HepG2 (cell line): ENCODE measurements around the gene GNRH2. TPM values are rescaled to one million over a fixed set of nuclear protein-coding genes. Genes with fewer than 3 reads are reported as not detected.

Experiments
- KAT8 ChIP-seq: IDR thresholded peaks from 2 replicates; pipeline ENCODE4 v1.6.1; 2016; ENCODE audit warnings: missing genetic modification reagents, missing compliant biosample characterization
- NR2F6 ChIP-seq, 2 experiments: IDR thresholded peaks; 2 replicates each; pipeline ENCODE4 v1.6.1; 2016; ENCODE audit warnings: antibody characterized with exemption in 1 of 2, mild to moderate bottlenecking in 1 of 2
- PHF8 ChIP-seq: sonication (generic); formaldehyde crosslinking; IDR thresholded peaks from 2 replicates; pipeline ENCODE4 v1.5.0; 2020; ENCODE audit warnings: missing genetic modification reagents
- RXRB ChIP-seq: IDR thresholded peaks from 2 replicates; pipeline ENCODE4 v1.6.1; 2016; ENCODE audit warnings: borderline replicate concordance, missing genetic modification reagents, missing compliant biosample characterization
- SAP130 ChIP-seq: IDR thresholded peaks from 2 replicates; pipeline ENCODE4 v1.6.1; 2016; ENCODE audit warnings: low read depth
- STAG1 ChIP-seq: sonication (generic); formaldehyde crosslinking; IDR thresholded peaks from 2 replicates; pipeline ENCODE4 v1.4.0; 2020; ENCODE audit warnings: missing genetic modification reagents
- TEAD3 ChIP-seq: optimal IDR thresholded peaks from 2 replicates; pipeline ENCODE3; 2016; ENCODE audit warnings: borderline replicate concordance
- polyA plus RNA-seq, 8 experiments: library from polyadenylated mRNA; depleted of rRNA in 3 of 8; stranded (reverse) in 7 of 8; unstranded in 1 of 8; fragments of >200 nt; fragmentation: Illumina TruSeq in 4 of 8; extraction: Trizol in 4 of 8; gene quantifications; 2 replicates each; pipeline versions ENCODE4 v1.2.1 to v1.2.3, GENCODE V29; 2011 to 2016; ENCODE audit warnings: low read depth in 4 of 8, missing spikeins in 1 of 8, mixed read lengths in 1 of 8; ENCODE audit not compliant: insufficient read depth in 1 of 8
- total RNA-seq, 5 experiments: library from RNA; depleted of rRNA; stranded (reverse); fragments of >200 nt; fragmentation: Illumina TruSeq; extraction: Trizol; gene quantifications; 2 replicates each; pipeline ENCODE4 v1.2.3, GENCODE V29; 2016; ENCODE audit warnings: low read depth in 1 of 5
- TF ChIP-seq, protein P1 (sequence below): sonication (generic); formaldehyde crosslinking; IDR thresholded peaks from 2 replicates; pipeline ENCODE4 v1.8.1; 2023; ENCODE audit warnings: mild to moderate bottlenecking, moderate library complexity, missing genetic modification reagents
- TF ChIP-seq, protein P2 (sequence below): IDR thresholded peaks from 2 replicates; pipeline ENCODE4 v1.6.1; 2016; ENCODE audit warnings: low read depth, borderline replicate concordance
- TF ChIP-seq, protein P3 (sequence below): IDR thresholded peaks from 2 replicates; pipeline ENCODE4 v1.6.1; 2016; ENCODE audit warnings: control low read depth
- TF ChIP-seq, protein P4 (sequence below): sonication (generic); formaldehyde crosslinking; IDR thresholded peaks from 2 replicates; pipeline ENCODE4 v1.4.0; 2020; ENCODE audit warnings: missing genetic modification reagents, mild to moderate bottlenecking, borderline replicate concordance

Gene GNRH2
- total and polyA plus RNA-seq, 2 of the 13 experiments (the other 11 are each of a cell fraction or from before 2014, with no cell fraction given): 0.28 TPM; not detected in 1

DNA sequence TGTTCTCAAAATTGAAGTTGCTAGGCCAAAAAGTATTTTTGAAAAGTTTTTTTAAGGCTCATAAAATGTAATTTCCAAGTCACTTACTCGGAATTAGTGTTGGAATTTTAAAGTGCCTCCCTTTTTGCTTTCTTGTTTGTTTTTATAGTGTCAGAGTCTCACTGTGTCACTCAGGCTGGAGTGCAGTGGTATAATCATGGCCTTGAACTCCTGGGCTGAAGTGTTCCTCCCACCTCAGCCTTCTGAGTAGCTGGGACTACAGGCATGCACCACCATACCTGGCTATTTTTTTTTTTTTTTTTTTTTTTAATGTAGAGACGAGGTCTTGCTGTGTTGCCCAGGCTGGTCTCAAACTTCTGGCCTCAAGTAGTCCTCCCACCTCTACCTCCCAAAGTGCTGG is 40.0 kb upstream of the GNRH2 start (continued):
- TF ChIP-seq, protein P1, sequence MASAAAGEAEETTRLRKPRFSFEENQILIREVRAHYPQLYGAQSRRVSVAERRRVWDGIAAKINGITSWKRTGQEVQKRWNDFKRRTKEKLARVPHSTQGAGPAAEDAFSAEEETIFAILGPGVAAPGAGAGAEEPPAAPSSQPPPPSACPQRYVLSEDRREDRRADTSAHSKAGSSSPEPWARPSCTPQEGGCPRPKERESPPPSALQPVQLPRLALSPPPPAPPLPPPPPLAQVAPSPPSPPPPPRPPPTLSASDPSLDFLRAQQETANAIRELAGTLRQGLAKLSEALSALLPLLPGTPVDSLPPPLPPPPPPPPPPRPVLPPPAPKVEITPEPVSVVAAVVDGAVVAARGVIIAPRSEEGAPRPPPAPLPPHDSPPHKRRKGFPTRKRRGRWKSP (CRISPR knock-in tag): no peak
- TF ChIP-seq PHF8 (CRISPR knock-in tag): no peak
- TF ChIP-seq STAG1 (CRISPR knock-in tag): 0 out of 2 replicates have a peak, but pooled peaks have one; percentile 1
- TF ChIP-seq, protein P2, sequence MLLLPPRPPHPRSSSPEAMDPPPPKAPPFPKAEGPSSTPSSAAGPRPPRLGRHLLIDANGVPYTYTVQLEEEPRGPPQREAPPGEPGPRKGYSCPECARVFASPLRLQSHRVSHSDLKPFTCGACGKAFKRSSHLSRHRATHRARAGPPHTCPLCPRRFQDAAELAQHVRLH: no peak
- TF ChIP-seq KAT8 (CRISPR knock-in tag): 0 out of 2 replicates have a peak, but pooled peaks have one; percentile 20
- TF ChIP-seq SAP130 (CRISPR knock-in tag): 0 out of 2 replicates have a peak, but pooled peaks have one; percentile 19
- TF ChIP-seq, protein P3, sequence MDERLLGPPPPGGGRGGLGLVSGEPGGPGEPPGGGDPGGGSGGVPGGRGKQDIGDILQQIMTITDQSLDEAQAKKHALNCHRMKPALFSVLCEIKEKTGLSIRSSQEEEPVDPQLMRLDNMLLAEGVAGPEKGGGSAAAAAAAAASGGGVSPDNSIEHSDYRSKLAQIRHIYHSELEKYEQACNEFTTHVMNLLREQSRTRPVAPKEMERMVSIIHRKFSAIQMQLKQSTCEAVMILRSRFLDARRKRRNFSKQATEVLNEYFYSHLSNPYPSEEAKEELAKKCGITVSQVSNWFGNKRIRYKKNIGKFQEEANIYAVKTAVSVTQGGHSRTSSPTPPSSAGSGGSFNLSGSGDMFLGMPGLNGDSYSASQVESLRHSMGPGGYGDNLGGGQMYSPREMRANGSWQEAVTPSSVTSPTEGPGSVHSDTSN: peak; percentile 37; the same call in 1 of the 2 replicates
- 0 out of 2 replicates have a peak, but pooled peaks have one; percentile 28 for TF ChIP-seq RXRB (CRISPR knock-in tag)
- TF ChIP-seq, protein P4, sequence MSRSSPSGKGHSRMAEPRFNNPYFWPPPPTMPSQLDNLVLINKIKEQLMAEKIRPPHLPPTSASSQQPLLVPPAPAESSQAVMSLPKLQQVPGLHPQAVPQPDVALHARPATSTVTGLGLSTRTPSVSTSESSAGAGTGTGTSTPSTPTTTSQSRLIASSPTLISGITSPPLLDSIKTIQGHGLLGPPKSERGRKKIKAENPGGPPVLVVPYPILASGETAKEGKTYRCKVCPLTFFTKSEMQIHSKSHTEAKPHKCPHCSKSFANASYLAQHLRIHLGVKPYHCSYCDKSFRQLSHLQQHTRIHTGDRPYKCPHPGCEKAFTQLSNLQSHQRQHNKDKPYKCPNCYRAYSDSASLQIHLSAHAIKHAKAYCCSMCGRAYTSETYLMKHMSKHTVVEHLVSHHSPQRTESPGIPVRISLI (CRISPR knock-in tag): peak; percentile 82
- TF ChIP-seq NR2F6 (IDR thresholded peaks at IDR 0.05): peak; percentile 42; the same call in 1 of the 2 replicates
- TF ChIP-seq NR2F6 (CRISPR knock-in tag; IDR thresholded peaks at IDR 0.05): peak; percentile 52; the same call in 1 of the 2 replicates
- TF ChIP-seq TEAD3 (CRISPR knock-in tag): peak; percentile 56
- TF ChIP-seq, all 625 proteins: peak for 23
